Diencephalon (tissue), 1 donor: ENCODE results near the gene RAPGEF5. TPM values are rescaled to one million over a fixed set of nuclear protein-coding genes. Genes with fewer than 3 reads are reported as not detected.

Experiments
- small RNA-seq: library from RNA; depleted of rRNA; stranded (forward); fragments of <200 nt; gene quantifications from one replicate; pipeline ENCODE3, GENCODE V24; 2014
- total RNA-seq: library from RNA; depleted of rRNA; stranded (reverse); fragments of >200 nt; gene quantifications from one replicate; pipeline ENCODE4 v1.2.3, GENCODE V29; 2014

Gene RAPGEF5, protein sequence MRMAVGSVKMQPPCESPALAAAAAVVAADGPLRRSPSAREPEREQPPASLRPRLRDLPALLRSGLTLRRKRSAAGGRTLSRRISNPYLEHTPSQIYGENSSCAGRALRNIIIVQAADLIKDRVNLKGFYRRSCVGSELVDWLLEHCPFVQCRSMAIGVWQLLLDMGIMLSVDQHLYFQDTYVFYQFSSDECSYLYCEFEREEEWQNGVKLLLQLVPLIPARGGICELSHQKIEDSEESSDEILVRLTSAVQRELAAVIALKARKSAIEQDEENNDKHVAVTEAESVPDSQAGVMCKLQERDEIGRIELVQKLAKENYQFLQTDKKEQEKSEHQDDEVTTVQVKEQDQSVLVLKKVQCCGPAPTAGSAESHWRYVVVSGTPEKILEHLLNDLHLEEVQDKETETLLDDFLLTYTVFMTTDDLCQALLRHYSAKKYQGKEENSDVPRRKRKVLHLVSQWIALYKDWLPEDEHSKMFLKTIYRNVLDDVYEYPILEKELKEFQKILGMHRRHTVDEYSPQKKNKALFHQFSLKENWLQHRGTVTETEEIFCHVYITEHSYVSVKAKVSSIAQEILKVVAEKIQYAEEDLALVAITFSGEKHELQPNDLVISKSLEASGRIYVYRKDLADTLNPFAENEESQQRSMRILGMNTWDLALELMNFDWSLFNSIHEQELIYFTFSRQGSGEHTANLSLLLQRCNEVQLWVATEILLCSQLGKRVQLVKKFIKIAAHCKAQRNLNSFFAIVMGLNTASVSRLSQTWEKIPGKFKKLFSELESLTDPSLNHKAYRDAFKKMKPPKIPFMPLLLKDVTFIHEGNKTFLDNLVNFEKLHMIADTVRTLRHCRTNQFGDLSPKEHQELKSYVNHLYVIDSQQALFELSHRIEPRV
- 62.7 TPM for total RNA-seq

DNA sequence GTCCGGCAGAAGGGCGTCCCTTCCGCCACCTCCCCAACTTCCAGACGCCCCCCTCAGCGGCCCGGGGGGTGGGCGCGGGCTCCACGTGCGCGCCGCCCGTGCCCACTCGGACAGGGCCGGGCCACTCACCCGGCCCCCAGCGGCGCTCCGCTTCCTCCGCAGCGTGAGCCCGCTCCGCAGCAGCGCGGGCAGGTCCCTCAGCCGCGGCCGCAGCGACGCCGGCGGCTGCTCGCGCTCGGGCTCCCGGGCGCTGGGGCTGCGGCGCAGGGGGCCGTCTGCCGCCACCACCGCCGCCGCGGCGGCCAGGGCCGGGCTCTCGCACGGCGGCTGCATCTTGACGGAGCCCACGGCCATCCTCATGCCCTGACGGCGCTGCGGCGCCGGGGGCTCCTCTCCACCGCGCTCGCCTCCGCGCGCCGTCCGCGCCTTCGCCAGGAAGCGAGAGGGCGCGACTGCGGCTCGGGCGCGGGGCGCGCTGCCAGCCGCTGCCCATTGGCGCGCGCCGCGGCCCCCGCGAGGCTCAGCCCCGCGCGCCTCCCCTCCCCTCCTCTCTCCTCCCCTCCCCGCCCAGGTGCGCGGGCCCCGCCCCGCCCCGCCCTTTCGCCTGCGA is at the start of gene RAPGEF5:
Gene RAPGEF5, minus strand, starts transcription at position 454 of the 610 bp plus-strand sequence. Its CDS starts 94 bp downstream, at position 360.

Small RNAs within 50 kb of the gene (small RNA-seq; reads per million reads assigned to genes)
- gene RNA5SP227 = 0.10 reads per million

Other genes starting within 250 kb of the RAPGEF5 start
- 1.8 TPM for gene STEAP1B, start 143.0 kb upstream of the RAPGEF5 start, total RNA-seq